ENCODE data around the gene HAAO.

The HAAO gene

GRCh38 chr2:42767080-42767898 is 25.1 kb downstream of the HAAO start:
- DNase-seq, result no peak

DNA sequence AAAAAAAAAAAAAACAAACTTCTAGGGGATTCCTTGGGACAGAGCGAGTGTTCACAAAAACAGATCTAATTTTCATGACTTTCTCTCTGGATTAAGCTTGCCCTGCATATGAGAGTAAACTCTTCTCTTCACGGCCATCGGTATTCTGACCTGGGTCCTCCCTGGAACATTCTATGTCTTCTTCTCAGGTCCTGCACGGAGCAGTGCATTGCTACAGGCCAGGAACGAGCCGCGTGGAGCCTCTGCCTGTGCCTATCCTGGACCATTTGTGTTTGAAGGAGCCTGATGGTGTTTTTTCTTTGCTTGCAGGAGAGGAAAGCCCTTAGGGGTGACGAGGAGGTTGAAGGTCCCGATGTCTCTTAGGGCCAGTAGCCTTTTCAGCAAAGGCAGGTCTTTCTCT is 26.7 kb downstream of the HAAO start:
- no peak for DNase-seq

- DNase-seq, result no peak
These were observed 27.5 kb downstream of the HAAO start for GRCh38 chr2:42764901-42765300.

- no peak for DNase-seq
These were observed 28.3 kb downstream of the HAAO start, which contains the start of gene OXER1 for GRCh38 chr2:42764096-42764495. Gene OXER1, minus strand, starts transcription at chr2:42764135. Its CDS starts 73 bp downstream, at chr2:42764062.

DNA sequence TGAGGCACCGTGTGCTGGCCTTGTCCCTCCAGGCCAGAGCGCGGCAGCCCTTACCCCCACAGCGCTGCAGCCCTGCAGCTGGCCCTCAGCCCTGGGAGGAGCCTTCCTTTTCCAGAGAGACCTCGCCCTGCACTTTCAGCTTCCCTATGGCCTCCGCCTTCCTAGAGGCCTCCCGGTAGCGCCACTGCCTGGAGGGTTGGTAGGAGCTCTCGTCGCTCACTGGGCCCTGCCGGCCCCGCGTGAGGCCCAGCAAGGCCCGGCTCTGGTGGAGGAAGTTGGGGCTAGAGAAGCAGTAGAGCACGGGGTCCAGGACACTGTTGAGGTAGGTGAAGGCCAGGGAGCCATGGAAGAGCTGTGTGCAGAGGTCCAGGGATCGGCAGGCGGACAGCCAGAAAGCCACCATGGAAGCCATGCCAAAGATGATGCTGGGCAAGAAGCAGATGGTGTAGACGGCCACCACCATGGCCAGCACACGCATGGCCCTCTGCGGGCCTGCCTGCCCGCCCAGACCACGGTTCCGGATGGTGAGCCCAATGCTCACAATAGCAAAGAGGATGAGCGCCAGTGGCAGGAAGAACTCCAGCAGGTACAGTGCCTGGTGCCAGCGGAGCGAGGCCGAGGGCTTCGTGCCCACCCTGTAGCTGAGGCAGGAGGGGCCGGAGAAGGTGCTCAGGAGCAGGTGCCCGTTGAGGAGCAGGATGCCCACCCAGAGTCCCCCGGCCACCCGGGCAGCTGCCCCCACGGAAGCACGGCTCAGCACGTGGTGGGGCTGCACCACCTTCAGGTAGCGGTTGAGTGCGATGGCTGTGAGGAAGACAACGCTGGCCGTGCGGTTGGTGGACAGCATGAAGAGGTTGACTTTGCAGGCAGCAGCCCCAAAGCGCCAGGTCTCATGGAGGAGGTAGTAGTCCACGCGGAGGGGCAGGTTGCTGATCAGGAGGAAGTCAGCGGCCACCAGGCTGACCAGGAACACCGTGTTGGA is 29.3 kb downstream of the HAAO start:
- no peak for DNase-seq

DNA sequence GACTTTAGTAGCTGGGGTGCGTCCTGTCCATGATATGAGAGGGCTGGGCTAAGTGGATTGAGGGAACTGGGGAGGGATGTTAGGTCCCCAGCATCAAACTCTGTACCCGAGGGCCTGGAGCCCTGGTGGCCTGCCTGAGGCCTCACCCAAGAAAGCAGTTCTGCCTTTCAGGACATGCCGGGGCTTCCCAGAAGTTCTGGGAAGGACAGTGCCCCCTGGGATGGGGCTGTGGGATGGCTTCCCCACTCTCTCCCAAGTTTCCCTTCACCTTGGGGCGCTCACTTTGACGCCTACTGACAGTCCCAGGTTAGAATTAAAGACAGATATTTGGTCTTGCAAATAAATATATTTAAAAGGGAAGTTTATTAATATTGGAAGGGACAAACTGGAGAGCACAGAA is 30.2 kb downstream of the HAAO start:
- no peak for DNase-seq

GRCh38 chr2:42761554-42761953 is 30.8 kb downstream of the HAAO start:
- DNase-seq, result no peak

DNA sequence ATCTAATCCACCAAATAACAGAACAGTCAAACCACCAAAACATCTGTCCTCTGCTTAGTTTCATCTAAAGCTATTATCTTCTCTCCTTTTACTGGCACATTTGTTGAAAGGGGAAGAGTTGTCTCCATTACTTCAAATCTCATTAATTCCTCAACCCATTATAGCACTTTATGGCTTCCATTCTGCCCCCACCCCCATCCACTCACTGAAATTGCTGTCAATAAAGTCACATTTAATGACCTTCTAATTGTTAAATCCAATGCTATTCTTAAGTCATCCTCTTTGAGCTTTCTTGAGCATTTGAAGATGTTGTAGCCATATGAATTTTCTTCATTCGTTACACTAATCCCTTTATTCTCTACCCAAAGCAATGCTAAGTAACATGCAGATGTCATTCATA is 33.6 kb downstream of the HAAO start:
- DNase-seq, result no peak

GRCh38 chr2:42757981-42758740 is 34.2 kb downstream of the HAAO start:
- no peak for DNase-seq

DNA sequence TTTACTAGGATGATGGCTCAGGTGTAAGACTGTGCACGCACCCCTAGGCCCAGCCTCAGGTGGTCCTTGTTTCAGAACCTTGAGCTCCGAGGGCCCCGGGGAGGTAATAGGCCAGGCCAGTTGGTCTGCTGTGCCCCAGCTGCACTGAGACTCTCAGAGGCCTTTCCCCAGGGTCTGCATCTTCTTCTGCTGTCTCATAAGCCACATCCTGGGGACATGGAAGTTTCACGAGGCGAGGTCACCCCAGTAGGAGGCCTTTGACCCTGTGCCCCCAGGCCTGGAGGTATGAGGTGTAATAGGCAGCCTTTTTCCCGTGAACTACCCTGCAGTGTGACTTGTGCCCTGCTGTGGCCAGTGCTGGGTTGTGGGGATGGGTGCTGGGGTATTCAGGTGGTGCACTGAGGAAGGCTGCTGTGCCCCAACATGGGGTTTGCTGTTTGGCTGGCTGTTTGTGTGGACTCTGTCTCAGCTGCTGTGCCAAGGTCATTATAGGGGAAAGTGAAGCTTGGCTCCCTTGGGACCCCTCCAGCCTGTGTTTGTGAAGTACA is 35.3 kb downstream of the HAAO start:
- DNase-seq, result no peak

DNA sequence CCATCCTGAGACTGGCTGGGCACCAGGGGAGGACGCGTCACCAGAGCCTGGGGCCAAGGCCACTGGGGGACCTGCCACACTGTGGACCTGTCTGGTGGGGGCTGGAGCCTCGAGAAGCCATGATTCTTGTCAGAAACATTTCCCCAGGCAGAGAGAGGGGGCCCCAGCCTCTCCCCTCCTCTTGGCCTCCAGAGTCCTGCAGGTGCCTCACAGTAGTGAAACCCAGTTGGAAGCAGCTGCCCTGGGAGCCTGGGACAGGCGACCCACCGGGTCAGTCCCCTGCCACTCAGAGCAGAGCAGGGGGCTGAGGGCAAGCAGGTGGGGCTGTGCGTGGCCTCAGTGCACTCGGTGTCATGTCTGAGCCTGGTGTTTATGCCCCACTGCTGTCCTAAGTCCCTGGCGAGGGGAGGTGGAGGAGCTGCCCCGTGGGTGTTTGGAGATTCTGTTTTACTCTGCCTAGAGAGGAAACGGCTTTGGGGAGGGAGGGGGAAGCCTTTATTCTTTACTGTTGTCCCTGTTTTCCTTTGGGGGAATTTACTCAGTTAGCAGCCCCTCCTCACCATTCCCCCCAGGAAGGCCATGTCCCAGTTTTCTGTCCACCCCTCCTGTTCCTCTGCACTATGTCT is 36.1 kb downstream of the HAAO start:
- no peak for DNase-seq

DNA sequence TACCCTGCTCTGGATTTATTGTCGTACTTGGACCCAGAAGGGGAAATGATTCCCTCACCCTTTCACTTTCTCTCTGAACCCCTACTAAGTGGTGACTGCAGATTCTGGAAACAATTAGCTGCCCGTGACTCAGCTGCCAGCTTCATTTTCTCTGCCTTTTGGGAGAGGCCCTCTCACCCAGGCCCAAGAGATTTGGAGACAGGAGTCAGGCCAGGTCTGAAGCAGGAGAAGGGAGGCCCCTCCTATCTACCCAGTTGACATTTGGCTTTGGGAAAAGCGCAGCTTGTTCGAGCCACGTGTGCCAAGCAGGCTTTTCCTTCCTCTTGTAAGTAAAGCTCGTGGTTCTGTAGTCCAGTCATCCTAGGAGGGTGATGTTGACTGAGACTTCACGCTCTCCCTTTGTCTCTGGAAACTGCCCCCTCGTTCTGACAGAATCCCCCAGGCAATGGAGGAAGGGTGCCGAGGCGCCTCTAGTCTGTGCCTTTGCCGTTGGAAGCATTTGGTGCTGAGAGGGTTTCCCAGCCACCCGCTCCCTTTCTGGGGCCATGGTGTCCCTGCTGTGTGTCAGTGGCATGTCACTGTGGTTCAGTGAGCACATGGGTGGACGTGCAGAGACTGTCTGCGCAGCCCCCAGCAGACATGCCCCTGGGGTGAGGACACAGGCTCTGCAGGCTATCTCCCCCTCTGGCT is 37.0 kb downstream of the HAAO start:
- DNase-seq, result no peak

- no peak for DNase-seq
These were observed 37.6 kb downstream of the HAAO start for GRCh38 chr2:42754776-42755140.

- DNase-seq, result peak; percentile 29
These were observed 38.2 kb downstream of the HAAO start for GRCh38 chr2:42754021-42754775.

DNA sequence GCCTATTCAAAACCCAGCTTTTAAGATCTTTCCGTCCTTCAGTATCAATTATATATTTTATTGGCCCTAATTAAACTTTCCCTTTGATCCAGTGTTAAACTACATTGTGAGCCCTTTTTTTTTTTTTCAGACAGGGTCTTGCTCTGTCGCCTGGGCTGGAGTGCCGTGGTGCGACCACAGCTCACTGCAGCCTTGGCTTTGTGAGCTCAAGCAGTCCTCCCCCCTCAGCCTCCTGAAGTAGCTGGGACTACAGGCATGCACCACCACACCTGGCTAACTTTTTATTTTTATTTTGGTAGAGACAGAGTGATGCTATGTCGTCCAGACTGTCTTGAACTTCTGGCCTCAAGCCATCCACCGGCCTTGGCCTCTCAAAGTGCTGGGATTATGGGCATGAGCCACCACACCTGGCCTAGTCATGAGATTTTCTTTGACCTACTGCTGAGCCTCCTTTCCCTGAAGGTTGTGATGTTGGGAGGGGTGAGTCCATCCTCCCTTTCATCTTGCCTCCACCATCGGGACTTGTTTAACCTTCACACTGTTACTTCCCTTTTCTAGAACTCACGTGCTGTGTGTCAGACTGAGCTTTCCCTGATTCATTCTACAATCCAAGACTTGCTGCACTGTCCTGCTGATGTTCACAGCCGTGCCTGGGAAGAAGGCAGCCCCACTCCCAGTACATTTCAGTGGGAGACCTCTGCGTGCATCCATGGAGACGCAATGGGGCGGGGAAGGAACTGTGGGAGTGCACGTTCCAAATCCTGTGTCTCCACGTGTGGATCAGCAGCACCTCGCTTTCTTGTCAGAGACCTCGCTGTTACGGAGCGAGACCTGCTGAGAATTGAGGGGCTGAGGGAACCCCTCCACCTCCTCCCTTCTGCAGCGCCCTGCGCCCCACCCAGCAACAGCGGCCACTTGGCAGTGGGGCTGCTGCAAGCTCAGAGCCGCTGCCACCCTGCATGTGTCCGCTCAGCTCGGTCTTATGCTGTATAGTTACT is 39.3 kb downstream of the HAAO start:
- DNase-seq, result no peak

- DNase-seq, result no peak
These were observed 40.1 kb downstream of the HAAO start for GRCh38 chr2:42752314-42752713.

GRCh38 chr2:42748840-42749239 is 43.5 kb downstream of the HAAO start:
- DNase-seq, result no peak

DNA sequence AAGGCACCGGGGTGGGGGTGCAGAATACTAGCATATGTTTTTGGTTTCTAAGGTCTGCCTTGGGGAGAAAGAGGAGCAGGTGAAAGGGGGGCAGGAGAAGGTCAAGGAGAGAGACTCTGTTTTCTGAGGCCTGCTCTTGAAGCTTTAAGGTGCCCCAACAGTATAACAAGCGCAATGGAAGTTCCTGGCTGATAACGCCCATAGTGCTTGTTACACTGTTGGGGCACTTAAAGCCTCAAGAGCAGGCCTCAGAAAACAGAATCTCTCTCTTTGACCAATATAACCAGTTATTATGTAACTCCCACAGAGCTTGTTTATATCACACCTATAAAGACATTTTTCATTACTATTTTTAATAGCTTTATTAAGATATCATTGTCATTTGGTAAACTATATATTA is 45.0 kb downstream of the HAAO start:
- DNase-seq, result no peak

GRCh38 chr2:42744545-42745082 is 47.8 kb downstream of the HAAO start:
- no peak for DNase-seq
